Glutamatergic neuron (in vitro differentiated cells): ENCODE data around the gene SPDYE4. TPM values are rescaled to one million over a fixed set of nuclear protein-coding genes. Genes with fewer than 3 reads are reported as not detected.

Experiments used
- DNase-seq: peaks from one replicate; pipeline ENCODE4 v3.0.0; 2022
- H3K27ac Mint-ChIP-seq: one replicate; pipeline ENCODE4 v1.8.0; 2020; ENCODE audit warnings: mild to moderate bottlenecking, mixed read lengths, inconsistent platforms; ENCODE audit not compliant: unreplicated experiment
- H3K27me3 Mint-ChIP-seq: one replicate; pipeline ENCODE4 v1.8.0; 2020; ENCODE audit warnings: mild to moderate bottlenecking, moderate library complexity, mixed read lengths, inconsistent platforms; ENCODE audit not compliant: unreplicated experiment
- H3K36me3 Mint-ChIP-seq: one replicate; pipeline ENCODE4 v1.8.0; 2020; ENCODE audit warnings: mild to moderate bottlenecking, mixed read lengths, inconsistent platforms; ENCODE audit not compliant: unreplicated experiment
- H3K4me1 Mint-ChIP-seq: one replicate; pipeline ENCODE4 v1.8.0; 2020; ENCODE audit warnings: mild to moderate bottlenecking, low read depth, mixed read lengths, inconsistent platforms; ENCODE audit not compliant: unreplicated experiment
- H3K4me3 Mint-ChIP-seq: one replicate; pipeline ENCODE4 v1.8.0; 2020; ENCODE audit warnings: mild to moderate bottlenecking, mixed read lengths, inconsistent platforms; ENCODE audit not compliant: unreplicated experiment
- H3K9me3 Mint-ChIP-seq: one replicate; pipeline ENCODE4 v1.8.0; 2020; ENCODE audit warnings: mild to moderate bottlenecking, moderate library complexity, mixed read lengths, inconsistent platforms; ENCODE audit not compliant: unreplicated experiment
- CTCF ChIP-seq: fragments of 200-600 bp; sonication (generic); IDR thresholded peaks from one replicate; pipeline ENCODE4 v1.5.0; 2021; ENCODE audit not compliant: partially characterized antibody, unreplicated experiment
- total RNA-seq: library from RNA; stranded (reverse); fragmentation: NEBNext Ultra II Directional; extraction: Animal tissue kit (Norgen Biotek cat#: 25700); gene quantifications from one replicate; pipeline ENCODE4 v1.2.1, GENCODE V29; 2021; ENCODE audit not compliant: unreplicated experiment

The SPDYE4 gene
- total RNA-seq, 1 donor from 2014 or later: not detected

- no peaks in the 10 kb centered on the region for H3K9me3 Mint-ChIP-seq
- no peak overlapping the region for H3K27ac Mint-ChIP-seq
- no peak for TF ChIP-seq CTCF
- H3K4me1 Mint-ChIP-seq: no peaks in the 10 kb centered on the region
- no peak overlapping the region for H3K4me3 Mint-ChIP-seq
- DNase-seq: no peak
- H3K36me3 Mint-ChIP-seq: no peaks in the 10 kb centered on the region
- H3K27me3 Mint-ChIP-seq: peaks cover 4% of the 10 kb centered on the region
These were observed 28.5 kb downstream of the SPDYE4 start for GRCh38 chr17:8729860-8730259.

- no peak for TF ChIP-seq CTCF
- Mint-ChIP-seq H3K4me1 (no peaks in the 10 kb centered on the region), H3K4me3 (no peak overlapping the region), H3K9me3 (no peaks in the 10 kb centered on the region), H3K27me3 (peaks cover 4% of the 10 kb centered on the region), H3K36me3 (no peaks in the 10 kb centered on the region), H3K27ac (no peak overlapping the region)
- no peak for DNase-seq
These were observed 28.9 kb downstream of the SPDYE4 start for GRCh38 chr17:8729421-8729820.

- no peak for DNase-seq
- no peak overlapping the region for H3K4me3 Mint-ChIP-seq
These were observed 29.4 kb downstream of the SPDYE4 start for GRCh38 chr17:8728971-8729370.

GRCh38 chr17:8728251-8728938 lies 30.0 kb downstream of the SPDYE4 start:
- TF ChIP-seq CTCF: no peak
- H3K4me3 Mint-ChIP-seq: no peak overlapping the region
- H3K9me3 Mint-ChIP-seq: no peaks in the 10 kb centered on the region
- H3K27ac Mint-ChIP-seq: no peak overlapping the region
- peaks cover 4% of the 10 kb centered on the region for H3K27me3 Mint-ChIP-seq
- no peaks in the 10 kb centered on the region for H3K36me3 Mint-ChIP-seq
- no peaks in the 10 kb centered on the region for H3K4me1 Mint-ChIP-seq
- DNase-seq: no peak

More at GRCh38 chr17:8728971-8729370, 29.4 kb downstream of the SPDYE4 start:
- H3K36me3 Mint-ChIP-seq: no peaks in the 10 kb centered on the region
- no peak overlapping the region for H3K27ac Mint-ChIP-seq
- no peaks in the 10 kb centered on the region for H3K9me3 Mint-ChIP-seq
- peaks cover 4% of the 10 kb centered on the region for H3K27me3 Mint-ChIP-seq
- no peaks in the 10 kb centered on the region for H3K4me1 Mint-ChIP-seq
- TF ChIP-seq CTCF: no peak

GRCh38 chr17:8726941-8727555 lies 31.3 kb downstream of the SPDYE4 start:
- Mint-ChIP-seq H3K27me3 (peaks cover 4% of the 10 kb centered on the region), H3K36me3 (no peaks in the 10 kb centered on the region), H3K4me1 (no peaks in the 10 kb centered on the region), H3K27ac (no peak overlapping the region), H3K4me3 (no peak overlapping the region), H3K9me3 (no peaks in the 10 kb centered on the region)
- TF ChIP-seq CTCF: no peak
- no peak for DNase-seq
